Fibroblast of skin of scalp (primary cell): ENCODE measurements around the gene GRIFIN.
A peak's percentile ranks its signal among the peaks of the same experiment; 100 is the strongest.
"Not testable (repeated sequence)": the region's sequence is repeated elsewhere in the genome, so short reads cannot be mapped to it uniquely, and the experiment has no call there.

Source experiments
- DNase-seq: peaks from one replicate; pipeline ENCODE4 v3.0.0-alpha.2; 2013

Gene GRIFIN

GRCh38 chr7:2477447-2478398 lies 1.5 kb upstream of the GRIFIN start:
- peak; percentile 60 for DNase-seq

- no peak for DNase-seq
Observed at GRCh38 chr7:2476776-2477446, 713 bp upstream of the GRIFIN start.

GRCh38 chr7:2475678-2476015 lies 551 bp downstream of the GRIFIN start:
- DNase-seq, result no peak

GRCh38 chr7:2474813-2475677 lies 1.2 kb downstream of the GRIFIN start:
- DNase-seq, result no peak

GRCh38 chr7:2474224-2474623 lies 2.0 kb downstream of the GRIFIN start:
- no peak for DNase-seq

- DNase-seq, result no peak
Observed at GRCh38 chr7:2473496-2474180, 2.6 kb downstream of the GRIFIN start.

- DNase-seq, result no peak
Observed at GRCh38 chr7:2472739-2473138, 3.5 kb downstream of the GRIFIN start.

- DNase-seq, result no peak
Observed at GRCh38 chr7:2471396-2471795, 4.8 kb downstream of the GRIFIN start.

- no peak for DNase-seq
Observed at GRCh38 chr7:2471022-2471329, 5.2 kb downstream of the GRIFIN start.

GRCh38 chr7:2470204-2471021 lies 5.8 kb downstream of the GRIFIN start:
- no peak for DNase-seq

- not testable (repeated sequence) for DNase-seq
Observed at GRCh38 chr7:2469460-2470203, 6.6 kb downstream of the GRIFIN start.

- no peak for DNase-seq
Observed at GRCh38 chr7:2468227-2468626, 8.0 kb downstream of the GRIFIN start.

- no peak for DNase-seq
Observed at GRCh38 chr7:2466675-2467074, 9.5 kb downstream of the GRIFIN start.

- DNase-seq, result no peak
Observed at GRCh38 chr7:2465928-2466327, 10.3 kb downstream of the GRIFIN start.

GRCh38 chr7:2462731-2463130 lies 13.5 kb downstream of the GRIFIN start:
- no peak for DNase-seq

GRCh38 chr7:2461268-2462026 lies 14.8 kb downstream of the GRIFIN start:
- no peak for DNase-seq

- no peak for DNase-seq
Observed at GRCh38 chr7:2460641-2461040, 15.6 kb downstream of the GRIFIN start.

- no peak for DNase-seq
Observed at GRCh38 chr7:2460188-2460587, 16.0 kb downstream of the GRIFIN start.

GRCh38 chr7:2459674-2460073 lies 16.5 kb downstream of the GRIFIN start:
- DNase-seq, result no peak

GRCh38 chr7:2453849-2454248 lies 22.3 kb downstream of the GRIFIN start:
- DNase-seq, result not testable (repeated sequence)
